ENCODE measurements around the gene FBLN1.

The FBLN1 gene

DNA sequence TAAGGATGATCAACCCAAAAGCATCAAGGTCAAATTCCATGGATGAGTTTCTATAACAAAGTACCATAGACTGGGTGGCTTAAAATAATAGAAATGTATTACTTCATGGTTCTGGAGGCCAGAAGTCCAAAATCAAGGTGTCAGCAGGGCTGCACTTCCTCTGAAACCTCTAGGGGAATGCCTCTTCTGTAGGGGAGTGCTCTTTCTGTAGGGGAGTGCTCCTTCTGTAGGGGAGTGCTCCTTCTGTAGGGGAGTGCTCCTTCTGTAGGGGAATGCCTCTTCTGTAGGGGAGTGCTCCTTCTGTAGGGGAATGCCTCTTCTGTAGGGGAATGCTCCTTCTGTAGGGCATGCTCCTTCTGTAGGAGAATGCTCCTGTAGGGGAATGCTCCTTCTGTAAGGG is 65.5 kb downstream of the FBLN1 start:
- H3K27ac ChIP-seq (ENCODE audit: low read depth, low read length), result no peak overlapping the region
- H4K20me1 ChIP-seq (ENCODE audit: low read depth, low read length), result no peaks in the 10 kb centered on the region
- H3K27me3 ChIP-seq (ENCODE audit: low read length), result peaks cover 3% of the 10 kb centered on the region; the same call in 1 of the 2 replicates
- no peak overlapping the region for H3K9ac ChIP-seq (ENCODE audit: low read length)
- H3K36me3 ChIP-seq (ENCODE audit: low read length), result peaks cover 4% of the 10 kb centered on the region; the same call in 1 of the 2 replicates
- H3K9me2 ChIP-seq (replicated peaks; ENCODE audit: insufficient read depth, low read length), result no peaks in the 10 kb centered on the region
- H3K79me2 ChIP-seq (ENCODE audit: insufficient read depth, low read length), result no peaks in the 10 kb centered on the region
- no peak overlapping the region for H3K4me3 ChIP-seq (ENCODE audit: insufficient read depth, low read length, poor library complexity, severe bottlenecking)
- H3K4me2 ChIP-seq (ENCODE audit: low read depth, low read length, poor library complexity, severe bottlenecking), result no peak overlapping the region
- no peak overlapping the region for H2AFZ ChIP-seq (ENCODE audit: low read depth, low read length, severe bottlenecking)
- TF ChIP-seq, protein P1, sequence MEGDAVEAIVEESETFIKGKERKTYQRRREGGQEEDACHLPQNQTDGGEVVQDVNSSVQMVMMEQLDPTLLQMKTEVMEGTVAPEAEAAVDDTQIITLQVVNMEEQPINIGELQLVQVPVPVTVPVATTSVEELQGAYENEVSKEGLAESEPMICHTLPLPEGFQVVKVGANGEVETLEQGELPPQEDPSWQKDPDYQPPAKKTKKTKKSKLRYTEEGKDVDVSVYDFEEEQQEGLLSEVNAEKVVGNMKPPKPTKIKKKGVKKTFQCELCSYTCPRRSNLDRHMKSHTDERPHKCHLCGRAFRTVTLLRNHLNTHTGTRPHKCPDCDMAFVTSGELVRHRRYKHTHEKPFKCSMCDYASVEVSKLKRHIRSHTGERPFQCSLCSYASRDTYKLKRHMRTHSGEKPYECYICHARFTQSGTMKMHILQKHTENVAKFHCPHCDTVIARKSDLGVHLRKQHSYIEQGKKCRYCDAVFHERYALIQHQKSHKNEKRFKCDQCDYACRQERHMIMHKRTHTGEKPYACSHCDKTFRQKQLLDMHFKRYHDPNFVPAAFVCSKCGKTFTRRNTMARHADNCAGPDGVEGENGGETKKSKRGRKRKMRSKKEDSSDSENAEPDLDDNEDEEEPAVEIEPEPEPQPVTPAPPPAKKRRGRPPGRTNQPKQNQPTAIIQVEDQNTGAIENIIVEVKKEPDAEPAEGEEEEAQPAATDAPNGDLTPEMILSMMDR (IDR thresholded peaks at IDR 0.05; ENCODE audit: insufficient read depth, low read length, poor library complexity, severe bottlenecking), result no peak
- TF ChIP-seq EZH2phosphoT487 (conservative IDR thresholded peaks at IDR 0.05; ENCODE audit: low read length), result no peak
- peaks cover 15% of the 10 kb centered on the region; the same call in 1 of the 2 replicates for H3K9me3 ChIP-seq (ENCODE audit: insufficient read depth, low read length)
- H3F3A ChIP-seq (ENCODE audit: insufficient read depth), result no peaks in the 10 kb centered on the region

DNA sequence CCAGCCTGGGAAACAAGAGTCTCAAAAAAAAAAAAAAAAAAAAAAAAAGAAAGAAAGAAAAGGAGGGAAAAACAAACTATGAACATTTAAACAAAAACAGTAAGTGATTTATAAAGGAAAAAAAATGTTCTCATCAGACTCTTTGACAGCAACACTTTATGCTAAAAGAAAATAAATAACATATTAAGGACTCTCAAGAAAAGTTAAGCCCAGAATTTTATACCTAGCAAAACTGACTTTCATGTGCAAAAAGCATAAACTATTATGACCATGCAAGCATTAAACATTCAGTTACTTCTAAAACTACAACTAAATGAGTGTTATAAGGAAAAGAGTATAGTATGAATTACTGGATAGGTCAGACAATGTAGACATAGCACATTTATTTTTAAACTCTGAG is 68.4 kb downstream of the FBLN1 start:
- Histone ChIP-seq H3K4me3 (ENCODE audit: insufficient read depth, low read length, poor library complexity, severe bottlenecking) (no peak overlapping the region), H3K79me2 (ENCODE audit: insufficient read depth, low read length) (no peaks in the 10 kb centered on the region)
- no peak for TF ChIP-seq EZH2phosphoT487 (conservative IDR thresholded peaks at IDR 0.05; ENCODE audit: low read length)
- TF ChIP-seq, protein P1 (IDR thresholded peaks at IDR 0.05; ENCODE audit: insufficient read depth, low read length, poor library complexity, severe bottlenecking), result no peak

DNA sequence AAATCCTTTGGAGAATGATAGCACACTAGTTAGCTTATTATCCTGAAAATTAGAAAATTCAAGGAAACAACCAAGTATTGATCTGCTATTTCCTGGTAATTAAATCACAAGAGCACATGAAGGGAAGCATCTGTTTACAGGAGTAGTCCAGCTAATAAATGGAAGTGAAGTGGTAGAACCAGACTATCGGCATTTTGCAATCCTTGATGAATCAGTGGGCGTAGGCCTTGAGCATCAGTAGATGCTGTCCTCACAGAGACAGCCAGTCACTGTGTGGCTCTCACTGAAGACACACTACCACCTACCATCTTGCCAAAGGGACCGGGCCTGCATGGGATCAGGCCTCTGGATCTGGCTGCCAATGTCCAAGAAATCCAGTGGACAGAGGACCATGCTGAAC is 69.8 kb downstream of the FBLN1 start:
- H3F3A ChIP-seq (ENCODE audit: insufficient read depth), result no peaks in the 10 kb centered on the region
- peaks cover 15% of the 10 kb centered on the region; the same call in 1 of the 2 replicates for H3K9me3 ChIP-seq (ENCODE audit: insufficient read depth, low read length)
- H3K9me2 ChIP-seq (replicated peaks; ENCODE audit: insufficient read depth, low read length), result no peaks in the 10 kb centered on the region
- no peaks in the 10 kb centered on the region for H3K79me2 ChIP-seq (ENCODE audit: insufficient read depth, low read length)
- TF ChIP-seq, protein P1 (IDR thresholded peaks at IDR 0.05; ENCODE audit: insufficient read depth, low read length, poor library complexity, severe bottlenecking), result no peak
- TF ChIP-seq EZH2phosphoT487 (conservative IDR thresholded peaks at IDR 0.05; ENCODE audit: low read length), result no peak
- H3K9ac ChIP-seq (ENCODE audit: low read length), result no peak overlapping the region
- no peak overlapping the region for H2AFZ ChIP-seq (ENCODE audit: low read depth, low read length, severe bottlenecking)
- no peaks in the 10 kb centered on the region for H4K20me1 ChIP-seq (ENCODE audit: low read depth, low read length)
- H3K27me3 ChIP-seq (ENCODE audit: low read length), result peaks cover 3% of the 10 kb centered on the region; the same call in 1 of the 2 replicates
- H3K4me2 ChIP-seq (ENCODE audit: low read depth, low read length, poor library complexity, severe bottlenecking), result no peak overlapping the region
- H3K36me3 ChIP-seq (ENCODE audit: low read length), result peaks cover 4% of the 10 kb centered on the region; the same call in 1 of the 2 replicates
- no peak overlapping the region for H3K27ac ChIP-seq (ENCODE audit: low read depth, low read length)
- no peak overlapping the region for H3K4me3 ChIP-seq (ENCODE audit: insufficient read depth, low read length, poor library complexity, severe bottlenecking)

More for the DNA sequence above, 68.4 kb downstream of the FBLN1 start:
- Histone ChIP-seq H3K9me3 (ENCODE audit: insufficient read depth, low read length) (peaks cover 15% of the 10 kb centered on the region; the same call in 1 of the 2 replicates), H3F3A (ENCODE audit: insufficient read depth) (no peaks in the 10 kb centered on the region), H2AFZ (ENCODE audit: low read depth, low read length, severe bottlenecking) (no peak overlapping the region), H3K36me3 (ENCODE audit: low read length) (peaks cover 4% of the 10 kb centered on the region; the same call in 1 of the 2 replicates), H3K27me3 (ENCODE audit: low read length) (peaks cover 3% of the 10 kb centered on the region; the same call in 1 of the 2 replicates), H3K27ac (ENCODE audit: low read depth, low read length) (no peak overlapping the region), H3K4me2 (ENCODE audit: low read depth, low read length, poor library complexity, severe bottlenecking) (no peak overlapping the region), H3K9ac (ENCODE audit: low read length) (no peak overlapping the region), H4K20me1 (ENCODE audit: low read depth, low read length) (no peaks in the 10 kb centered on the region), H3K9me2 (replicated peaks; ENCODE audit: insufficient read depth, low read length) (no peaks in the 10 kb centered on the region)
